DMS153 (cell line): Measurements from ENCODE around the gene HARS2.
"Not testable (repeated sequence)": the region's sequence is repeated elsewhere in the genome, so short reads cannot be mapped to it uniquely, and the experiment has no call there.

ENCODE experiments used
- DNase-seq: peaks from one replicate; lab custom pipeline; 2025; lab: John Stamatoyannopoulos, UW

Gene HARS2

GRCh38 chr5:140690941-140691924, at the start of gene HARS2, which contains the start of gene HARS1:
HARS2 (plus strand) TSS chr5:140691455; CDS start chr5:140691649, 194 bp downstream.
HARS1 (minus strand) TSS chr5:140691370; CDS start chr5:140691304, 66 bp downstream.
- peak; percentile 65 for DNase-seq

GRCh38 chr5:140641716-140642115, 49.5 kb upstream of the HARS2 start:
- no peak for DNase-seq

GRCh38 chr5:140642718-140643117, 48.5 kb upstream of the HARS2 start:
- no peak for DNase-seq

- no peak for DNase-seq
These were observed 44.2 kb upstream of the HARS2 start for GRCh38 chr5:140647042-140647419.

- DNase-seq: no peak
These were observed 32.4 kb upstream of the HARS2 start for GRCh38 chr5:140658870-140659269.

- DNase-seq: not testable (repeated sequence)
These were observed 30.9 kb upstream of the HARS2 start for GRCh38 chr5:140660371-140660770.

- no peak for DNase-seq
These were observed 27.3 kb upstream of the HARS2 start for GRCh38 chr5:140664030-140664358.

- DNase-seq: peak; percentile 71
These were observed 26.7 kb upstream of the HARS2 start, which contains the start of gene WDR55 for GRCh38 chr5:140664359-140665119. WDR55 (plus strand) TSS chr5:140664904; CDS start chr5:140664913, 9 bp downstream.

- DNase-seq: not testable (repeated sequence)
These were observed 20.2 kb upstream of the HARS2 start for GRCh38 chr5:140671035-140671434.

- no peak for DNase-seq
These were observed 19.7 kb upstream of the HARS2 start for GRCh38 chr5:140671472-140672125.

- no peak for DNase-seq
These were observed 18.6 kb upstream of the HARS2 start for GRCh38 chr5:140672455-140673186.

GRCh38 chr5:140673187-140673976, 17.9 kb upstream of the HARS2 start, which contains the start of gene DND1:
DND1 (minus strand) TSS chr5:140673576; CDS start chr5:140673542, 34 bp downstream.
- no peak for DNase-seq

- no peak for DNase-seq
These were observed 17.0 kb upstream of the HARS2 start for GRCh38 chr5:140674211-140674610.

- no peak for DNase-seq
These were observed 16.6 kb upstream of the HARS2 start for GRCh38 chr5:140674629-140675028.

- DNase-seq: no peak
These were observed 13.3 kb upstream of the HARS2 start for GRCh38 chr5:140677947-140678346.

GRCh38 chr5:140678993-140679392, 12.3 kb upstream of the HARS2 start:
- no peak for DNase-seq

- no peak for DNase-seq
These were observed 801 bp upstream of the HARS2 start for GRCh38 chr5:140690376-140690932.

GRCh38 chr5:140694276-140694675, 3.0 kb downstream of the HARS2 start:
- no peak for DNase-seq

GRCh38 chr5:140696891-140697492, 5.7 kb downstream of the HARS2 start:
- DNase-seq: no peak
